ENCODE measurements around the gene CLTCL1. TPM values are rescaled to one million over a fixed set of nuclear protein-coding genes. Genes with fewer than 3 reads are reported as not detected.

The CLTCL1 gene
- total and polyA plus RNA-seq, 12 donors, result 13.0 to 62.8 (median 21.8) TPM

- TF ChIP-seq POLR2A (IDR thresholded peaks at IDR 0.05) (no peak), CTCF (IDR thresholded peaks at IDR 0.05) (no peak)
- Histone ChIP-seq H3K4me1 (replicated peaks in 1 of 2) (peaks cover 38 to 55% of the 10 kb centered on the region in 2 donors), H3K27ac (peak overlapping the region in 2 of 5 donors; percentile 61 to 93), H3K4me3 (no peak overlapping the region), H3K9me3 (replicated peaks in 1 of 3) (no peaks in the 10 kb centered on the region), H3K36me3 (replicated peaks in 1 of 2) (peaks cover 0 to 5% of the 10 kb centered on the region in 2 donors), H3K27me3 (no peaks in the 10 kb centered on the region)
- intact Hi-C loops (cut with DNase I), result no loop called here
- peak in 1 of 7 donors; percentile 57 for DNase-seq
- WGBS, 4 donors, result 75 to 86% (median 77%) methylated on average over 14 to 21 of the region's 21 CpGs
These were observed 115.8 kb downstream of the CLTCL1 start for GRCh38 chr22:19175602-19176174.

GRCh38 chr22:19175026-19175601 is 116.4 kb downstream of the CLTCL1 start:
- WGBS, 4 donors, result 25 to 90% (median 74%) methylated on average over 2 to 7 of the region's 7 CpGs
- intact Hi-C loops (cut with DNase I), result no loop called here
- no peak overlapping the region for H3K4me3 ChIP-seq
- TF ChIP-seq POLR2A (IDR thresholded peaks at IDR 0.05), result no peak
- no peak for TF ChIP-seq CTCF (IDR thresholded peaks at IDR 0.05)
- H3K9me3 ChIP-seq (replicated peaks in 1 of 3), result no peaks in the 10 kb centered on the region
- peaks cover 41 to 60% of the 10 kb centered on the region in 2 donors for H3K4me1 ChIP-seq (replicated peaks in 1 of 2)
- H3K27ac ChIP-seq, result peak overlapping the region in 4 of 5 donors; percentile 41 to 93 (median 52)
- no peaks in the 10 kb centered on the region for H3K27me3 ChIP-seq
- no peak for DNase-seq
- H3K36me3 ChIP-seq (replicated peaks in 1 of 2), result peaks cover 0 to 5% of the 10 kb centered on the region in 2 donors

GRCh38 chr22:19174106-19175025 is 117.2 kb downstream of the CLTCL1 start:
- WGBS, 4 donors, result 27 to 45% (median 39%) methylated on average over 5 to 14 of the region's 14 CpGs
- no peaks in the 10 kb centered on the region for H3K9me3 ChIP-seq (replicated peaks in 1 of 3)
- H3K4me3 ChIP-seq, result no peak overlapping the region
- H3K27me3 ChIP-seq, result peaks cover under 1% of the 10 kb centered on the region
- TF ChIP-seq POLR2A (IDR thresholded peaks at IDR 0.05) (peak in 1 of 2 donors; percentile 52), CTCF (IDR thresholded peaks at IDR 0.05) (no peak)
- intact Hi-C loops (cut with DNase I), result no loop called here
- peaks cover 0 to 5% of the 10 kb centered on the region in 2 donors for H3K36me3 ChIP-seq (replicated peaks in 1 of 2)
- H3K27ac ChIP-seq, result peak overlapping the region in 4 of 5 donors; percentile 41 to 93 (median 52)
- H3K4me1 ChIP-seq (replicated peaks in 1 of 2), result peaks cover 47 to 56% of the 10 kb centered on the region in 2 donors
- peak in 6 of 7 donors; percentile 65 to 88 (median 81) for DNase-seq
